Astrocyte (in vitro differentiated cells and primary cell): ENCODE results near the gene LILRB5.

Experiments
- CTCF ChIP-seq: IDR thresholded peaks from 2 replicates; pipeline ENCODE4 v1.5.1; 2011; ENCODE audit warnings: low read depth, mild to moderate bottlenecking, inconsistent platforms, low read length, moderate library complexity; ENCODE audit not compliant: insufficient read depth
- EZH2 ChIP-seq: IDR thresholded peaks from 2 replicates; pipeline ENCODE4 v1.6.1; 2012; ENCODE audit warnings: mild to moderate bottlenecking, low read length, inconsistent platforms; ENCODE audit not compliant: insufficient read depth

DNA sequence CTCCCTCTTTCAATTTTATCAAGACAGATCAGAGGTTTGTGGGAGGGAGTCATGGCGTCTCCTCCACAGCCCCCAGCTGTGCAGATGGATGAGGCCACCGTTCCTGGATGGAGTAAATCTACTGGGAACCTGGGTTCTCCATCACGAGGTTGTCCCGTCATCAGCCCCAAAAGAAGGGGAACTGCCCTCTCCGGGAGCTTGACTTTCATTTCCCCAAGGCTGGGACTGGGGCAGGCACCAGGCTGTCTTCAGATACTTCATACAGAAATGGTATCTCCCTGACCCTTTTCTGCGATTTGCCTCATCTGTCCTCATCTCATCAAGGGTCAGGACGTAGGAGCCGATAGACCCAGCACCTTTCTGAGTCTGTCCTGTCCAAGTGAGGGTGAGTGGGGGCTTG is 14.0 kb upstream of the LILRB5 start:
- TF ChIP-seq CTCF (no peak), EZH2 (no peak)
